ENCODE data around the gene ALG14.
A peak's percentile ranks its signal among the peaks of the same experiment; 100 is the strongest.
"Not testable (repeated sequence)": the region's sequence is repeated elsewhere in the genome, so short reads cannot be mapped to it uniquely, and the experiment has no call there.

ALG14 gene

GRCh38 chr1:94951509-94952208 is 121.1 kb downstream of the ALG14 start:
- no peak for DNase-seq

GRCh38 chr1:94951046-94951445 is 121.7 kb downstream of the ALG14 start:
- DNase-seq = no peak

- DNase-seq = no peak
Observed at GRCh38 chr1:94949681-94950661, 122.8 kb downstream of the ALG14 start.

- DNase-seq = no peak
Observed at GRCh38 chr1:94947437-94947836, 125.3 kb downstream of the ALG14 start.

- no peak for DNase-seq
Observed at GRCh38 chr1:94946886-94947285, 125.9 kb downstream of the ALG14 start.

GRCh38 chr1:94942171-94943128 is 130.3 kb downstream of the ALG14 start:
- DNase-seq = no peak

- not testable (repeated sequence) for DNase-seq
Observed at GRCh38 chr1:94941480-94941879, 131.3 kb downstream of the ALG14 start.

- no peak for DNase-seq
Observed at GRCh38 chr1:94940738-94941137, 132.0 kb downstream of the ALG14 start.

- no peak for DNase-seq
Observed at GRCh38 chr1:94937820-94938219, 134.9 kb downstream of the ALG14 start.

- no peak for DNase-seq
Observed at GRCh38 chr1:94936861-94937620, 135.7 kb downstream of the ALG14 start.

- no peak for DNase-seq
Observed at GRCh38 chr1:94935476-94935875, 137.3 kb downstream of the ALG14 start.

- DNase-seq = no peak
Observed at GRCh38 chr1:94935034-94935433, 137.7 kb downstream of the ALG14 start.

GRCh38 chr1:94934551-94934950 is 138.2 kb downstream of the ALG14 start:
- no peak for DNase-seq

GRCh38 chr1:94931254-94931841 is 141.4 kb downstream of the ALG14 start:
- DNase-seq = no peak

GRCh38 chr1:94929351-94930217 is 143.2 kb downstream of the ALG14 start:
- no peak for DNase-seq

GRCh38 chr1:94928293-94928939 is 144.3 kb downstream of the ALG14 start:
- DNase-seq = no peak

GRCh38 chr1:94927405-94928175 is 145.2 kb downstream of the ALG14 start:
- DNase-seq = no peak

- peak; percentile 20 to 53 (median 41) for DNase-seq
Observed at GRCh38 chr1:94926915-94927404, 145.8 kb downstream of the ALG14 start, which contains the start of gene CNN3. CNN3 (minus strand) TSS chr1:94927110; CDS start chr1:94926894, 216 bp downstream.
